ENCODE measurements around the gene EPS8. TPM values are rescaled to one million over a fixed set of nuclear protein-coding genes. Genes with fewer than 3 reads are reported as not detected.
"Not testable (repeated sequence)": the region's sequence is repeated elsewhere in the genome, so short reads cannot be mapped to it uniquely, and the experiment has no call there.

EPS8 gene
- total RNA-seq, 4 donors from 2014 or later: 39.0 to 85.2 (median 57.7) TPM

GRCh38 chr12:15767301-15767700, 21.9 kb downstream of the EPS8 start:
- no peaks in the 10 kb centered on the region for H3K27me3 ChIP-seq
- H3K4me1 ChIP-seq: peaks cover 0 to 14% (median 3%) of the 10 kb centered on the region in 3 donors
- TF ChIP-seq EP300 (IDR thresholded peaks at IDR 0.05) (no peak), POLR2A (IDR thresholded peaks at IDR 0.05) (no peak), POLR2AphosphoS5 (IDR thresholded peaks at IDR 0.05) (no peak), CTCF (IDR thresholded peaks at IDR 0.05) (no peak)
- WGBS, 2 donors (ENCODE audit: low coverage in 1 of 2): 79 to 82% methylated on average over 2 of the region's 2 CpGs
- H3K9me3 ChIP-seq: no peaks in the 10 kb centered on the region
- H3K27ac ChIP-seq: no peak overlapping the region
- no peak overlapping the region for H3K4me3 ChIP-seq
- H3K36me3 ChIP-seq: no peaks in the 10 kb centered on the region
- no peak for ATAC-seq

GRCh38 chr12:15763328-15763727, 25.9 kb downstream of the EPS8 start:
- H3K27ac ChIP-seq: no peak overlapping the region
- no peaks in the 10 kb centered on the region for H3K36me3 ChIP-seq
- TF ChIP-seq EP300 (IDR thresholded peaks at IDR 0.05) (no peak), CTCF (IDR thresholded peaks at IDR 0.05) (no peak), POLR2A (IDR thresholded peaks at IDR 0.05) (no peak), POLR2AphosphoS5 (IDR thresholded peaks at IDR 0.05) (no peak)
- no peaks in the 10 kb centered on the region for H3K9me3 ChIP-seq
- 64 to 84% methylated on average over 1 of the region's 1 CpG for WGBS, 2 donors (ENCODE audit: low coverage in 1 of 2)
- peaks cover 0 to 9% (median 3%) of the 10 kb centered on the region in 3 donors for H3K4me1 ChIP-seq
- no peaks in the 10 kb centered on the region for H3K27me3 ChIP-seq
- H3K4me3 ChIP-seq: no peak overlapping the region
- ATAC-seq: no peak

- H3K27ac ChIP-seq, H3K4me3 ChIP-seq, H3K36me3 ChIP-seq, H3K4me1 ChIP-seq, H3K9me3 ChIP-seq, H3K27me3 ChIP-seq, ATAC-seq: not testable (repeated sequence)
- WGBS, 2 donors (ENCODE audit: low coverage in 1 of 2): 95% methylated on average over 7 of the region's 7 CpGs
These were observed 27.0 kb downstream of the EPS8 start for GRCh38 chr12:15762162-15762561.

GRCh38 chr12:15757553-15758255, 31.5 kb downstream of the EPS8 start:
- Histone ChIP-seq H3K4me3 (no peak overlapping the region), H3K4me1 (peaks cover 0 to 17% (median 0%) of the 10 kb centered on the region in 3 donors), H3K27ac (no peak overlapping the region), H3K36me3 (no peaks in the 10 kb centered on the region), H3K27me3 (no peaks in the 10 kb centered on the region), H3K9me3 (no peaks in the 10 kb centered on the region)
- TF ChIP-seq EP300 (IDR thresholded peaks at IDR 0.05) (no peak), CTCF (IDR thresholded peaks at IDR 0.05) (no peak), POLR2AphosphoS5 (IDR thresholded peaks at IDR 0.05) (no peak), POLR2A (IDR thresholded peaks at IDR 0.05) (no peak)
- ATAC-seq: peak; percentile 65
- WGBS, 2 donors (ENCODE audit: low coverage in 1 of 2): 93% methylated on average over 3 to 6 of the region's 7 CpGs

- 67 to 73% methylated on average over 1 of the region's 1 CpG for WGBS, 2 donors (ENCODE audit: low coverage in 1 of 2)
- no peak overlapping the region for H3K4me3 ChIP-seq
- no peak overlapping the region for H3K27ac ChIP-seq
- no peak for TF ChIP-seq CTCF (IDR thresholded peaks at IDR 0.05)
- TF ChIP-seq POLR2A (IDR thresholded peaks at IDR 0.05): no peak
- TF ChIP-seq POLR2AphosphoS5 (IDR thresholded peaks at IDR 0.05): no peak
- no peak for TF ChIP-seq EP300 (IDR thresholded peaks at IDR 0.05)
- no peaks in the 10 kb centered on the region for H3K9me3 ChIP-seq
- ATAC-seq: no peak
- no peaks in the 10 kb centered on the region for H3K27me3 ChIP-seq
- H3K36me3 ChIP-seq: no peaks in the 10 kb centered on the region
- H3K4me1 ChIP-seq: peaks cover 0 to 17% (median 0%) of the 10 kb centered on the region in 3 donors
These were observed 32.4 kb downstream of the EPS8 start for GRCh38 chr12:15756822-15757221.

Measured in gastroesophageal sphincter (tissue), 4 donors.